ENCODE data around the gene RSPH9.

The RSPH9 gene

DNA sequence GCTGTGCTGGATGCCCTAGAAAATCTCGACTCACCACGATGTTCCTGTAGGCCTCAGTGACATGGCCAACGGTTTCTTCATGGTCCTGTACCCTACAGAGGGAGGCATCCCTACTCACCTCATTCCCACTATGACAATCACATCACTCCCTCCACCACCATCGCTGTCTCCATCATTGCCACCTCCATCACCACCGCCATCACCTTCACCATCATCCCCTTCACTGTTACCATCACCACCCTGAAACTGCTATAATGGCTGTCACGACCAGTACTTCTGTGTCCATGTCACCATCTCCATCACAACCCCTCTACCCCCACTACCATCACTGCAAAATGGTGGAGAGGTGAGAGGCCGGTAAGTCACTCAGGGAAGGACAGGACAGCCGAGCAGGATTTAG, 72.6 kb downstream of the RSPH9 start:
- no peak overlapping the region for H3K4me3 Mint-ChIP-seq
- no peak for TF ChIP-seq CTCF (IDR thresholded peaks at IDR 0.05; ENCODE audit: unreplicated experiment in 3 of 3)
- H3K9me3 Mint-ChIP-seq: no peaks in the 10 kb centered on the region
- no peaks in the 10 kb centered on the region for H3K36me3 Mint-ChIP-seq (ENCODE audit: low read depth)
- H3K27ac Mint-ChIP-seq: peak overlapping the region; percentile 81 to 96 (median 94)
- peaks cover 72% of the 10 kb centered on the region for H3K4me1 Mint-ChIP-seq
- peaks cover 2% of the 10 kb centered on the region for H3K27me3 Mint-ChIP-seq (ENCODE audit: low read depth)

DNA sequence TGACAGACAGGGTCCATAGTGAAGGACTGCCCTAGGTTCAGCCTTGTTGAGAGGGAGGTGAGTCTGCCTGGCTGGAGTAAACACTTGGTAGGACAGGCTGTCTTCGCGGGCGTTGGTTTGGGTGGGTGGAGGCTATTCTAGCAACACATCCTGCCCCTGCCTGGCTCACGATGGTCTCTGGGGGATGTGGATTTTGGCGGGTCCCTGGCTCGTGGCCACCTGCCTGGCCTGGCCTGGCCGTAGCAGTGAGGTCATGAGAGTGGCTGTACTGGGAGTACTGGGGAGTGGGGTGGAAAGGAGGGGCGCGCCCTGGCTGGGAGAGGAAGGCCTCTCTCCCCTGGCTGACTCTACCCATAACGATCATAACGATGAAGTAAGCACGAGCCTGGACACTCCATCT, 73.0 kb downstream of the RSPH9 start:
- Mint-ChIP-seq H3K4me1 (peaks cover 72% of the 10 kb centered on the region), H3K27me3 (ENCODE audit: low read depth) (no peaks in the 10 kb centered on the region), H3K27ac (peak overlapping the region in 2 of 3 experiments; percentile 94 to 96), H3K4me3 (no peak overlapping the region), H3K9me3 (no peaks in the 10 kb centered on the region), H3K36me3 (ENCODE audit: low read depth) (no peaks in the 10 kb centered on the region)
- TF ChIP-seq CTCF (IDR thresholded peaks at IDR 0.05; ENCODE audit: unreplicated experiment in 3 of 3): no peak

- no peaks in the 10 kb centered on the region for H3K36me3 Mint-ChIP-seq (ENCODE audit: low read depth)
- no peaks in the 10 kb centered on the region for H3K27me3 Mint-ChIP-seq (ENCODE audit: low read depth)
- H3K4me1 Mint-ChIP-seq: peaks cover 78% of the 10 kb centered on the region
- no peak for TF ChIP-seq CTCF (IDR thresholded peaks at IDR 0.05; ENCODE audit: unreplicated experiment in 3 of 3)
- H3K9me3 Mint-ChIP-seq: no peaks in the 10 kb centered on the region
- peak overlapping the region; percentile 46 to 96 (median 66) for H3K27ac Mint-ChIP-seq
- no peak overlapping the region for H3K4me3 Mint-ChIP-seq
Observed at GRCh38 chr6:43718387-43719105, 73.7 kb downstream of the RSPH9 start.

DNA sequence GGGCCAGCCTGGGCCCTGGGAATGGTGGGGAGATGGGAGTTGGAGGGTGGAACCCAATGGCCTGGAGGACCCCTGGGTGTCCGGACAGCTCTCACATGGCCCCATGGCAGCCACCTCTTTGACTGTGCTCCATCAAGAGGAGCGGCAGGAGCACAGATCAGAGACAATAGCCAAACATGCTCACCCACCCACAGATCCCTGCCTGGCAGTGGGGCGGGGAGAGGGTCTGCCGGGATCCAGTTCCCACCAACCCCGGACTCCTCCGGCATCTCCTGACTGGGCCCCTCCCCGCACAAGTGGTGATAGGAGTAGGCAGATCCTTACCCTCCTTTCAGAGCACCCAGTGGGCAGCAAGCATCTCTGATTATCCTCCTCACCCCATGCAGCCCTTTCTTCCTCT, 74.7 kb downstream of the RSPH9 start:
- H3K27me3 Mint-ChIP-seq (ENCODE audit: low read depth): no peaks in the 10 kb centered on the region
- peaks cover 77% of the 10 kb centered on the region for H3K4me1 Mint-ChIP-seq
- H3K9me3 Mint-ChIP-seq: no peaks in the 10 kb centered on the region
- no peaks in the 10 kb centered on the region for H3K36me3 Mint-ChIP-seq (ENCODE audit: low read depth)
- no peak for TF ChIP-seq CTCF (IDR thresholded peaks at IDR 0.05; ENCODE audit: unreplicated experiment in 3 of 3)
- no peak overlapping the region for H3K27ac Mint-ChIP-seq
- H3K4me3 Mint-ChIP-seq: no peak overlapping the region

GRCh38 chr6:43720999-43721398, 76.2 kb downstream of the RSPH9 start:
- Mint-ChIP-seq H3K4me1 (peaks cover 75% of the 10 kb centered on the region), H3K27ac (peak overlapping the region; percentile 68 to 87 (median 75)), H3K27me3 (ENCODE audit: low read depth) (no peaks in the 10 kb centered on the region), H3K9me3 (no peaks in the 10 kb centered on the region), H3K4me3 (no peak overlapping the region), H3K36me3 (ENCODE audit: low read depth) (no peaks in the 10 kb centered on the region)
- no peak for TF ChIP-seq CTCF (IDR thresholded peaks at IDR 0.05; ENCODE audit: unreplicated experiment in 3 of 3)
